Thyroid gland (tissue), 4 donors: ENCODE data around the gene SAMD4A. TPM values are rescaled to one million over a fixed set of nuclear protein-coding genes. Genes with fewer than 3 reads are reported as not detected.

Experiments
- DNase-seq, 2 donors: peaks; one replicate each; pipeline ENCODE4 v3.0.0-alpha.2; 2019
- H3K27ac ChIP-seq, 3 donors: fragments of 200-600 bp; sonication (generic); 1 replicate in 2 of 3; 2 replicates in 1 of 3; pipeline ENCODE4 v1.5.1; 2016 to 2019; ENCODE audit warnings: mild to moderate bottlenecking in 1 of 3, moderate library complexity in 1 of 3
- H3K27me3 ChIP-seq: fragments of 200-600 bp; sonication (generic); one replicate; pipeline ENCODE4 v1.5.1; 2019
- H3K36me3 ChIP-seq, 2 donors: fragments of 200-600 bp; sonication (generic); one replicate each; pipeline ENCODE4 v1.5.1; 2016 to 2019
- H3K4me1 ChIP-seq, 2 donors: fragments of 200-600 bp; sonication (generic); one replicate each; pipeline ENCODE4 v1.5.1; 2017 to 2019
- H3K4me3 ChIP-seq, 3 donors: fragments of 200-600 bp; sonication (generic); replicated peaks in 1 of 3; 1 replicate in 2 of 3; 2 replicates in 1 of 3; pipeline ENCODE4 v1.5.1; 2016; ENCODE audit warnings: mild to moderate bottlenecking in 1 of 3
- H3K9me3 ChIP-seq: fragments of 200-600 bp; sonication (generic); one replicate; pipeline ENCODE4 v1.5.1; 2017
- CTCF ChIP-seq, 6 experiments: fragments of 200-600 bp in 3 of 6; fragments of 450-650 bp in 3 of 6; sonication (generic) in 3 of 6; IDR thresholded peaks; one replicate each; pipeline ENCODE4 v1.5.1; 2016 to 2019; ENCODE audit warnings: antibody characterized with exemption in 6 of 6, mild to moderate bottlenecking in 2 of 6, inconsistent platforms in 1 of 6, moderate library complexity in 1 of 6
- POLR2A ChIP-seq, 2 donors: fragments of 450-650 bp; IDR thresholded peaks; one replicate each; pipeline ENCODE4 v1.6.1; 2017; ENCODE audit warnings: antibody characterized with exemption in 2 of 2, mild to moderate bottlenecking in 2 of 2, moderate library complexity in 1 of 2
- WGBS, 2 donors: methylation state at CpG; one replicate each; pipeline ENCODE4 v1.1.5; 2017; 5-methylcytosine and 5-hydroxymethylcytosine counted together
- intact Hi-C: fragments of 100-400 bp; cut with DNase I; formaldehyde crosslinking; loops from one replicate; pipeline ENCODE4 v1.15.1; 2023
- total RNA-seq, 4 donors: library from RNA; depleted of rRNA; stranded (reverse); fragments of >200 nt; gene quantifications; one replicate each; pipeline ENCODE4 v1.2.3, GENCODE V29; 2016

SAMD4A gene
- total RNA-seq, 4 donors from 2014 or later: 12.6 to 32.7 (median 17.6) TPM

DNA sequence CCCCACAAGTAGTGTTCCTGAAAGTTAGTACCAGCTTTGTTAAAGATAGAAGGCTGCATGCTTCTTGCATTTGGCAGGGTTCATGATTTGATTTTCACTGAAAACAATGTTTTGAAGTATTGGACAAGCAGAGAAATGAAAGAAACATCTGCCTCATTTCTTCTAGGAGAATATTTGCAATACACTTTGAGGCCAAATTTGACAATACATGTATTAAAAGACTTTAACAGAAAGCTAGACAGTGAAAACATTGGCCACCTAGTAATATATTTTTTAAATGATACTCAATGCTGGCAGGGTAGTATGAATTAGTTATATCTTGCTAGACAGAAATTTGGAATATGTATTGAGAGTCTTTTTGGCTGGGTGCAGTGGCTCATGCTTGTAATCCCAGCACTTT, 267.2 kb downstream of the SAMD4A start:
- intact Hi-C loops: no loop called here
- no peaks in the 10 kb centered on the region for H3K4me1 ChIP-seq

DNA sequence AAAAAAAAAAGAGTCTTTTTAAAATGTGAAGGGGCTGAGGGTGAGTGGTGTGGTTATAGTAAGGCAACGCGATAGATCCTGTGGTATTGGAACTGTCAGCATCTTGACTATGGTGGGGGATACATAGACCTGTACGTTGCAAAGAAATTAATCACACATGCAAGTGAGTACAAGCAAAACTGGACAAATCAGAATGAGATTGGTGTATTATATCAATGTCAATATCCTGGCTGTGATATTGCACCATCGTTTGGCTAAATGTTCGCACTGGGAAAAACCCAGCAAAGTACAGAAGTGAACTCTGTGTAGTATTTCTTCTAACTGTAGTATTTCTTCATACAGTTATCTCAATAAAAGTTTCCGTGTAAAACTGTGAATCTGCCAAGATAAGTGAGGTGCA, 267.8 kb downstream of the SAMD4A start:
- Histone ChIP-seq H3K4me1 (no peaks in the 10 kb centered on the region), H3K4me3 (no peak overlapping the region), H3K36me3 (no peaks in the 10 kb centered on the region), H3K9me3 (no peaks in the 10 kb centered on the region), H3K27me3 (no peaks in the 10 kb centered on the region), H3K27ac (no peak overlapping the region)
- no peak for DNase-seq
- TF ChIP-seq POLR2A (IDR thresholded peaks at IDR 0.05) (no peak), CTCF (IDR thresholded peaks at IDR 0.05) (no peak)
- 83 to 89% methylated on average over 6 of the region's 6 CpGs for WGBS, 2 donors
- intact Hi-C loops: no loop called here

More for the DNA sequence above, 267.2 kb downstream of the SAMD4A start:
- no peak for DNase-seq
- no peak for TF ChIP-seq CTCF (IDR thresholded peaks at IDR 0.05)
- Histone ChIP-seq H3K9me3 (no peaks in the 10 kb centered on the region), H3K36me3 (no peaks in the 10 kb centered on the region), H3K4me3 (no peak overlapping the region), H3K27me3 (no peaks in the 10 kb centered on the region), H3K27ac (no peak overlapping the region)

GRCh38 chr14:54836231-54836630, 269.3 kb downstream of the SAMD4A start:
- no peaks in the 10 kb centered on the region for H3K36me3 ChIP-seq
- no peak overlapping the region for H3K27ac ChIP-seq
- intact Hi-C loops: no loop called here
- H3K27me3 ChIP-seq: no peaks in the 10 kb centered on the region
- DNase-seq: no peak
- H3K4me3 ChIP-seq: no peak overlapping the region
- H3K9me3 ChIP-seq: no peaks in the 10 kb centered on the region
- no peaks in the 10 kb centered on the region for H3K4me1 ChIP-seq
- no peak for TF ChIP-seq CTCF (IDR thresholded peaks at IDR 0.05)
- no peak for TF ChIP-seq POLR2A (IDR thresholded peaks at IDR 0.05)
- 57 to 77% methylated on average over 2 of the region's 2 CpGs for WGBS, 2 donors

DNA sequence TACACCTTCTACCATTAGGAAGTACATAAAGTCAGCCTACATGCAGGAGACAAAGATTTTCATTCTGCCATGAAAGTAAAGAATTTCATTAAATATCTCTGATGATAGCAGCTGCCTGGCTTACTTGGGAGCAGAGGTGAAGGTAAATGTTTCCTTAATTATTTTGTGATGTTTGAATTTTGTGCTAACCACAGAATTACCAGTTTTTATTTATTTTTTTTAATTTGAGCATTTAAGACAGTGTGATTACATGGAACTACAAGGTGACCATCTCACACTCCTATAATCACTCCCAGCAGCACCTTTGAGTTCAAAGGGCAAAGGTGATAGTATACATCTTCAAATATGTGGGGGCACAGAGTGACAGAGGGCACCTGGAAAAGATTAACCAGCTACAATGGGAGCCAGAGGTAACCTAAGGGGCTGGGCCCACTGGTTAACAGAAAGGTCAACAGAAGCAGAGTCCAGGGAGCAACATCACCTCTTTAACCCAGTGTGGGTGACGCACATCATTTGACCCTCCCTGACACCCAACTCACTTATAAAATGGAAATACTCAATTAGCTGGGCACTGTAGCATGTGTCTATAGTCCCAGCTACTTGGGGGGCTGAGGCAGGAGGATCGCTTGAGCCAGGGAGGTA, 270.7 kb downstream of the SAMD4A start:
- intact Hi-C loops: no loop called here
- Histone ChIP-seq H3K27ac (no peak overlapping the region), H3K36me3 (no peaks in the 10 kb centered on the region), H3K4me1 (no peaks in the 10 kb centered on the region), H3K9me3 (no peaks in the 10 kb centered on the region), H3K4me3 (no peak overlapping the region), H3K27me3 (no peaks in the 10 kb centered on the region)
- DNase-seq: no peak
- 93 to 96% methylated on average over 2 of the region's 2 CpGs for WGBS, 2 donors
- TF ChIP-seq CTCF (IDR thresholded peaks at IDR 0.05) (no peak), POLR2A (IDR thresholded peaks at IDR 0.05) (no peak)

GRCh38 chr14:54838931-54839512, 272.1 kb downstream of the SAMD4A start:
- Histone ChIP-seq H3K27ac (no peak overlapping the region), H3K9me3 (no peaks in the 10 kb centered on the region), H3K4me3 (no peak overlapping the region), H3K4me1 (no peaks in the 10 kb centered on the region), H3K36me3 (no peaks in the 10 kb centered on the region), H3K27me3 (no peaks in the 10 kb centered on the region)
- no peak for DNase-seq
- no peak for TF ChIP-seq POLR2A (IDR thresholded peaks at IDR 0.05)
- TF ChIP-seq CTCF (IDR thresholded peaks at IDR 0.05): no peak
- intact Hi-C loops: no loop called here
- WGBS, 2 donors: 89% methylated on average over 10 of the region's 10 CpGs
